ENCODE results near the gene XRCC5. TPM values are rescaled to one million over a fixed set of nuclear protein-coding genes. Genes with fewer than 3 reads are reported as not detected.

The XRCC5 gene
- total RNA-seq, 1 experiment from 2014 or later = 322 TPM

- Histone ChIP-seq H3K4me3 (ENCODE audit: low read depth in 2 of 2, low read length in 2 of 2) (no peak overlapping the region), H3K36me3 (ENCODE audit: control insufficient read depth, insufficient read depth, low read length) (peaks cover 86% of the 10 kb centered on the region), H3K27me3 (ENCODE audit: control insufficient read depth, insufficient read depth, low read length) (no peaks in the 10 kb centered on the region), H3K9me3 (ENCODE audit: control insufficient read depth, insufficient read depth, low read depth, low read length) (no peaks in the 10 kb centered on the region), H3K27ac (ENCODE audit: low read length) (no peak overlapping the region), H3K4me1 (ENCODE audit: control insufficient read depth, insufficient read depth, low read length) (no peaks in the 10 kb centered on the region; the same call in 1 of the 2 replicates)
- no peak for ATAC-seq
- POLR2A ChIA-PET = no interaction called here
- intact Hi-C loops (cut with micrococcal nuclease; ENCODE audit: unreplicated experiment) (no loop called here), in situ Hi-C loops (cut with HindIII; ENCODE audit: low pct_unique_long_range_greater_than_20kb, low sequenced_read_pairs) (no loop called here)
- TF ChIP-seq SIN3A (IDR thresholded peaks at IDR 0.05; ENCODE audit: borderline replicate concordance, insufficient read depth, low read depth, low read length) = no peak
- no peak for TF ChIP-seq POLR2AphosphoS5 (IDR thresholded peaks at IDR 0.05; ENCODE audit: low read depth, low read length)
- TF ChIP-seq REST (IDR thresholded peaks at IDR 0.05; ENCODE audit: insufficient read depth in 1 of 2, low read depth in 2 of 2, low read length in 1 of 2) = no peak
- no peak for TF ChIP-seq CTCF (IDR thresholded peaks at IDR 0.05)
- TF ChIP-seq TCF7L2 (IDR thresholded peaks at IDR 0.05; ENCODE audit: low read depth, low read length) = no peak
- BruUV-seq (replicated peaks) = no TSS peak
- no peak for DNase-seq (ENCODE audit: low read depth, low spot score)
- CTCF ChIA-PET = interaction anchor here (1.1 kb wide), 1 partner anchor 12 kb away, joined by 3 read pairs; no protein-coding TSS in a partner anchor
Observed at GRCh38 chr2:216126943-216127342, 17.8 kb downstream of the XRCC5 start.

- Histone ChIP-seq H3K9me3 (ENCODE audit: control insufficient read depth, insufficient read depth, low read depth, low read length) (no peaks in the 10 kb centered on the region), H3K27ac (ENCODE audit: low read length) (no peak overlapping the region), H3K4me3 (ENCODE audit: low read depth in 2 of 2, low read length in 2 of 2) (no peak overlapping the region), H3K36me3 (ENCODE audit: control insufficient read depth, insufficient read depth, low read length) (peaks cover 90% of the 10 kb centered on the region), H3K4me1 (ENCODE audit: control insufficient read depth, insufficient read depth, low read length) (no peaks in the 10 kb centered on the region; the same call in 1 of the 2 replicates), H3K27me3 (ENCODE audit: control insufficient read depth, insufficient read depth, low read length) (no peaks in the 10 kb centered on the region)
- in situ Hi-C loops (cut with HindIII; ENCODE audit: low pct_unique_long_range_greater_than_20kb, low sequenced_read_pairs) = no loop called here
- BruUV-seq (replicated peaks) = no TSS peak
- DNase-seq (ENCODE audit: low read depth, low spot score) (no peak), ATAC-seq (no peak)
- POLR2A ChIA-PET = no interaction called here
- TF ChIP-seq REST (IDR thresholded peaks at IDR 0.05; ENCODE audit: insufficient read depth in 1 of 2, low read depth in 2 of 2, low read length in 1 of 2) = no peak
- TF ChIP-seq POLR2AphosphoS5 (IDR thresholded peaks at IDR 0.05; ENCODE audit: low read depth, low read length) = no peak
- TF ChIP-seq CTCF (IDR thresholded peaks at IDR 0.05) = peak; percentile 15; the same call in 1 of the 2 replicates
- no peak for TF ChIP-seq TCF7L2 (IDR thresholded peaks at IDR 0.05; ENCODE audit: low read depth, low read length)
- intact Hi-C loops (cut with micrococcal nuclease; ENCODE audit: unreplicated experiment) = no loop called here
- CTCF ChIA-PET = no interaction called here
Observed at GRCh38 chr2:216130346-216130971, 21.3 kb downstream of the XRCC5 start.
